LNCaP clone FGC (cell line): ENCODE data around the gene EVA1A.

Experiments
- DNase-seq: peaks from one replicate; pipeline ENCODE4 v3.0.0-alpha.2; 2011; ENCODE audit warnings: low read depth
- H3K4me3 ChIP-seq: 2 replicates; pipeline ENCODE4 v1.5.1; 2011; ENCODE audit warnings: mild to moderate bottlenecking, low read depth, low read length, control low read depth
- CTCF ChIP-seq: IDR thresholded peaks from 2 replicates; pipeline ENCODE4 v1.5.1; 2012; ENCODE audit warnings: mild to moderate bottlenecking; ENCODE audit not compliant: control insufficient read depth, insufficient read depth; ENCODE audit errors: extremely low read depth

Gene EVA1A

GRCh38 chr2:75453384-75454240 is 107.1 kb downstream of the EVA1A start:
- DNase-seq, result no peak
- no peak overlapping the region for H3K4me3 ChIP-seq
- TF ChIP-seq CTCF, result no peak

DNA sequence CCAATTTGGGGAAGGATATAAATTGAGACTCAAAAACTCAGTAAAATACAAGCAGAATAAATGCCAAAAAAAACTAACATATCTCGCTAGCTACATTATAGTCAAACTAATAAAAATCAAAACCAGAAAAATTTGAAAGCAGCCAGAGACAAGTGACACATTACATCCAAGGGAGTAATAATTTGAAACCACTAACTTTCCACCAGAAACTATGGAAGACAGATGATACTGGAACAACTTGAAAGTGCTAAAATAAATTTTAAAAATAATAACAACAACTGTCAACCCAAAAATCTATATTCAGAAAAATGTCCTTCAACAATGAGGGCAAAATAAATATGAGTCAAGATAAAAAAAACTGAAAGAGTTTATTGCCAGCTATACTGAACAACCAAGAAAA is 110.7 kb downstream of the EVA1A start:
- TF ChIP-seq CTCF, result no peak
- H3K4me3 ChIP-seq, result no peak overlapping the region
- DNase-seq, result no peak

DNA sequence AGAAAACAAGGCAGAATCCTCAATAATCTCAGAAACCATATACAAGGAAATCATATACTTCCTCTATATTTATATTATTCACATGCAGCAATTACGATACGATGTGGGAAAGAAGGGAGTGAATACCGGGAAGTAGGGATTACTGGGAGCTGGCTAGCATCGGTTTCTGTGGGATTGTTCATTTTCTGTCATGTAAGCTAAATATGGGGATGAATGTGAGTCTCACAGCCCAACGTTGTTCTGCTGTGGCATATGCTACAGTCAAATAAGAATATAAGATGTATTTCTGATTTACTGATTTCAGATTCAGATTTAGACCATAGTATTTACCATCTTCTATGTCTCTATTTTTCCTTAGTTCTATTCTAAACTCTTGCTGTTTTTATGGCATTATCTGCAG is 113.6 kb downstream of the EVA1A start:
- TF ChIP-seq CTCF, result no peak
- no peak for DNase-seq
- H3K4me3 ChIP-seq, result no peak overlapping the region
